Ishikawa (cell line): Measurements from ENCODE around the gene ARID5B.

Source experiments
- CEBPB ChIP-seq: IDR thresholded peaks from 2 replicates; pipeline ENCODE4 v1.6.1; 2012
- CREB1 ChIP-seq: IDR thresholded peaks from 2 replicates; pipeline ENCODE4 v1.6.1; 2012; ENCODE audit warnings: low read depth
- EGR1 ChIP-seq: IDR thresholded peaks from 2 replicates; pipeline ENCODE4 v1.6.1; 2012
- EP300 ChIP-seq: IDR thresholded peaks from 2 replicates; pipeline ENCODE4 v1.6.1; 2012; ENCODE audit warnings: borderline replicate concordance
- FOXM1 ChIP-seq: IDR thresholded peaks from 2 replicates; pipeline ENCODE4 v1.6.1; 2012; ENCODE audit warnings: low read depth, borderline replicate concordance
- MAX ChIP-seq: IDR thresholded peaks from 2 replicates; pipeline ENCODE4 v1.6.1; 2012
- NFIC ChIP-seq: IDR thresholded peaks from 2 replicates; pipeline ENCODE4 v1.6.1; 2012
- RAD21 ChIP-seq: IDR thresholded peaks from 2 replicates; pipeline ENCODE4 v1.6.1; 2012; ENCODE audit warnings: low read depth
- REST ChIP-seq: IDR thresholded peaks from 2 replicates; pipeline ENCODE4 v1.6.1; 2012; ENCODE audit warnings: low read depth, mild to moderate bottlenecking
- TAF1 ChIP-seq: IDR thresholded peaks from 2 replicates; pipeline ENCODE4 v1.6.1; 2012; ENCODE audit warnings: low read depth, mild to moderate bottlenecking
- TCF12 ChIP-seq: IDR thresholded peaks from 2 replicates; pipeline ENCODE4 v1.6.1; 2012; ENCODE audit warnings: low read depth
- TEAD4 ChIP-seq: IDR thresholded peaks from 2 replicates; pipeline ENCODE4 v1.6.1; 2012
- USF1 ChIP-seq: IDR thresholded peaks from 2 replicates; pipeline ENCODE4 v1.6.1; 2012
- YY1 ChIP-seq: IDR thresholded peaks from 2 replicates; pipeline ENCODE4 v1.6.1; 2012; ENCODE audit warnings: low read depth
- ZBTB7A ChIP-seq: IDR thresholded peaks from 2 replicates; pipeline ENCODE4 v1.6.1; 2012; ENCODE audit warnings: low read depth

ARID5B gene

GRCh38 chr10:62108759-62109586 lies 207.5 kb downstream of the ARID5B start:
- TF ChIP-seq ZBTB7A = no peak
- no peak for TF ChIP-seq MAX
- TF ChIP-seq TCF12 = no peak
- TF ChIP-seq CEBPB = no peak
- TF ChIP-seq TEAD4 = no peak
- no peak for TF ChIP-seq USF1
- no peak for TF ChIP-seq RAD21
- TF ChIP-seq EGR1 = no peak
- TF ChIP-seq REST = no peak
- TF ChIP-seq FOXM1 = no peak
- TF ChIP-seq NFIC = no peak
- TF ChIP-seq YY1 = no peak
- no peak for TF ChIP-seq TAF1
- no peak for TF ChIP-seq EP300
- no peak for TF ChIP-seq CREB1

DNA sequence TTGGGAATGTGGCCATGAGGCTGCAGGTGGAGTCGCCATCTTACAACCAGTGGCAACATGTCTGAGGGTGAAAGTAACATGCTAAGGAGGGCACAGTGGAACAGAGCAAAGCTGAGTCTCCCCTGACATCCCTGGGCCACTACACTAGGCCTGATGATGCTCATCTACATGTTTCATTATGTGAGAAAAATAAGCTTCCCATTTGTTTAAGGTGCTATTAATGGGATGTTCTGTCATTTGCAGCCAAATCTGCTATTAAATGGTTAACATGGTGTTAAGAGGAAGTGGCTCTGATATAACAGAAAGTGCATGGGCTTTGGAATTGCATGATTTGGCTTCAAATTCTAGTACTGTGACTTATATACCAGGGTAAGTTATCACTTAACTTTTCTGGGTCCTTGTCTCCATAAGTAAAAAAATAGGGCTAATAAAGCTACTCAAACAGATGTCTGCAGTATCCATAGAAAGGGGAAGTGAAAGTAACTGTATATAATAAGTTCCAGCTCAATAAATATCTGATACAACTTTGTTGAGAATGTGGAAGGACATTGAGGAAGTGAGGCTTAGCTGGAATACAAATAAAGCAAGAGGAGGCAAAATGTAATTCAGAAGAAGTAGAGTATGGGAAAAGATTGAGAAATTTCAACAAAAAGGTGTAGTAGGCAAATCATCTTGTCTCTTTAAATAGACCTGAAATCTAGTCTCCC lies 208.2 kb downstream of the ARID5B start:
- no peak for TF ChIP-seq TAF1
- TF ChIP-seq CEBPB = no peak
- no peak for TF ChIP-seq YY1

GRCh38 chr10:62112300-62112699 lies 210.8 kb downstream of the ARID5B start:
- TF ChIP-seq FOXM1 = no peak
- TF ChIP-seq MAX = no peak
- TF ChIP-seq CEBPB = no peak
- no peak for TF ChIP-seq USF1
- TF ChIP-seq TCF12 = no peak
- TF ChIP-seq YY1 = no peak
- TF ChIP-seq ZBTB7A = no peak
- TF ChIP-seq CREB1 = no peak
- TF ChIP-seq EP300 = no peak
- TF ChIP-seq REST = no peak
- no peak for TF ChIP-seq TEAD4
- TF ChIP-seq RAD21 = no peak
- TF ChIP-seq TAF1 = no peak
- no peak for TF ChIP-seq EGR1
- TF ChIP-seq NFIC = no peak

GRCh38 chr10:62112963-62113362 lies 211.5 kb downstream of the ARID5B start:
- TF ChIP-seq TAF1 (no peak), TEAD4 (no peak), MAX (no peak), REST (no peak), TCF12 (no peak), USF1 (no peak), CEBPB (no peak), YY1 (no peak), RAD21 (no peak), FOXM1 (no peak), NFIC (no peak), EP300 (no peak), ZBTB7A (no peak), CREB1 (no peak), EGR1 (no peak)
